ENCODE results near the gene FMO2. TPM values are rescaled to one million over a fixed set of nuclear protein-coding genes. Genes with fewer than 3 reads are reported as not detected.

Gene FMO2
- total and polyA plus RNA-seq, 2 of the 8 experiments (the other 6 are each of a cell fraction or from before 2014, with no cell fraction given) = not detected

DNA sequence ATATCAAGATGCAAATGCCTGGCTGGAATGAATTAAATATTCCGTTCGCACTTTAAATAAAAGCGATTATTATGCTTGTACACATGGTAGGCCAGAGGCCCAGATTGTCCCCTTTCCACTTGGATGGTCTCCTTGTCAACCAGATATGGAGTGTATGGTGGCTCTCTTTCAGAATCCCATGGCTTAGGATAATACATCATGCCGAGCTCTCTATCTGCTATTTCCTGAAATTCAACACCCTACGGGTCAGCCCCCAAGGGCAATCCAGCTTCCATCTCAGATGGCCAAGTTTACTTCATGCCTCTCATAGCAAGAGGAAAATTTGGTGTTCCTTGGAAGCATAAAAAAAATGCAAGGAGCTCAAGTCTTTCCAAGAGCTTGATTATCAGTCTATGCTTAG is 37.8 kb downstream of the FMO2 start:
- no peak for FAIRE-seq
- Histone ChIP-seq H3K9me3 (ENCODE audit: insufficient read depth in 2 of 2, low read depth in 1 of 2, low read length in 1 of 2) (peaks cover 4 to 6% of the 10 kb centered on the region in 2 experiments; a peak in 2 of 4 replicates), H4K20me1 (replicated peaks in 1 of 2; ENCODE audit: control insufficient read depth in 1 of 2, insufficient read depth in 2 of 2, low read length in 2 of 2) (no peaks in the 10 kb centered on the region), H3K4me2 (ENCODE audit: insufficient read depth in 1 of 2, low read depth in 2 of 2, low read length in 2 of 2) (no peak overlapping the region), H2BK120ac (replicated peaks; ENCODE audit: low read depth, low read length) (peak overlapping the region; percentile 73), H3K4me3 (ENCODE audit: extremely low read depth in 1 of 4, insufficient read depth in 2 of 4, low read depth in 3 of 4, low read length in 4 of 4) (peak overlapping the region in 1 of 4 experiments; percentile 4; a peak in 1 of 8 replicates), H3K79me1 (ENCODE audit: low read depth, low read length) (no peaks in the 10 kb centered on the region), H2BK15ac (ENCODE audit: low read length) (no peak overlapping the region), H3K4ac (replicated peaks; ENCODE audit: insufficient read length, low read depth, low read length) (no peak overlapping the region), H3K4me1 (replicated peaks in 1 of 4; ENCODE audit: control insufficient read depth in 3 of 4, insufficient read depth in 4 of 4, low read length in 3 of 4) (peaks cover 2 to 19% (median 14%) of the 10 kb centered on the region in 4 experiments; a peak in 6 of 7 replicates), H3K27me3 (replicated peaks in 1 of 4; ENCODE audit: control insufficient read depth in 3 of 4, extremely low read depth in 1 of 4, insufficient read depth in 3 of 4, low read length in 3 of 4) (no peaks in the 10 kb centered on the region), H4K91ac (replicated peaks; ENCODE audit: insufficient read length, low read length) (peak overlapping the region; percentile 70), H3K23me2 (ENCODE audit: low read depth, low read length) (no peaks in the 10 kb centered on the region; the same call in 1 of the 2 replicates), H4K8ac (ENCODE audit: extremely low read depth, insufficient read depth, low read length) (no peak overlapping the region), H2BK5ac (ENCODE audit: low read depth, low read length) (peak overlapping the region; percentile 98; the same call in 1 of the 2 replicates), H3K79me2 (ENCODE audit: control insufficient read depth in 1 of 2, insufficient read depth in 2 of 2, low read length in 2 of 2) (no peaks in the 10 kb centered on the region), H3K56ac (replicated peaks; ENCODE audit: insufficient read length, low read depth, low read length) (no peak overlapping the region), H2AK5ac (ENCODE audit: low read depth, low read length) (no peak overlapping the region), H3K14ac (ENCODE audit: insufficient read length) (no peak overlapping the region), H3K36me3 (ENCODE audit: control insufficient read depth in 2 of 4, insufficient read depth in 4 of 4, low read length in 3 of 4) (peaks cover 0 to 6% (median 1%) of the 10 kb centered on the region in 4 experiments; a peak in 1 of 8 replicates), H3K9ac (replicated peaks in 1 of 4; ENCODE audit: extremely low read depth in 1 of 4, low read depth in 3 of 4, low read length in 3 of 4) (no peak overlapping the region), H3K18ac (ENCODE audit: extremely low read depth, low read length) (no peak overlapping the region), H2BK20ac (ENCODE audit: low read length) (peak overlapping the region; percentile 29; the same call in 1 of the 2 replicates), H4K5ac (ENCODE audit: insufficient read length, low read depth, low read length) (no peak overlapping the region), H2AFZ (ENCODE audit: low read length) (peak overlapping the region; percentile 11; the same call in 1 of the 2 replicates), H3K27ac (ENCODE audit: low read depth, low read length) (no peak overlapping the region), H2BK12ac (ENCODE audit: low read depth, low read length) (peak overlapping the region; percentile 41; the same call in 1 of the 2 replicates), H3K23ac (ENCODE audit: insufficient read length) (no peak overlapping the region)
- 67% methylated on average over 5 of the region's 5 CpGs; no CpG with 5 or more reads in 1 of the 2 experiments for WGBS, 2 experiments (ENCODE audit: extremely low coverage in 1 of 2, insufficient coverage in 1 of 2, insufficient read length in 1 of 2, insufficient replicate concordance in 2 of 2, low coverage in 1 of 2, low lambda C conversion rate in 2 of 2, missing lambda C conversion rate in 1 of 2)
- no peak for DNase-seq (ENCODE audit: low read depth in 1 of 2, low spot score in 2 of 2)
- CTCF ChIA-PET (ENCODE audit: partially characterized antibody) = interaction anchor here (0.6 to 2.5 kb wide), 10 partner anchors 9 to 446 kb away, joined by 3 to 19 read pairs (median 4); partner anchors contain the start of genes FMO2 and FMO4
- POLR2A ChIA-PET (ENCODE audit: partially characterized antibody) = interaction anchor here (0.7 to 1.0 kb wide), 2 partner anchors 9 to 11 kb away, joined by 3 to 4 read pairs; no protein-coding TSS in a partner anchor
- TF ChIP-seq ATF3 (IDR thresholded peaks at IDR 0.05; ENCODE audit: insufficient read depth, low read depth, low read length) = no peak
- no peak for TF ChIP-seq MAX (IDR thresholded peaks at IDR 0.05)
- no peak for TF ChIP-seq RXRA (IDR thresholded peaks at IDR 0.05; ENCODE audit: insufficient read depth, low read depth, low read length)
- TF ChIP-seq KDM5A (IDR thresholded peaks at IDR 0.05; ENCODE audit: low read length) = no peak

Measured in H1 (cell line).